Measurements from ENCODE around the gene GPR31.

GPR31 gene

DNA sequence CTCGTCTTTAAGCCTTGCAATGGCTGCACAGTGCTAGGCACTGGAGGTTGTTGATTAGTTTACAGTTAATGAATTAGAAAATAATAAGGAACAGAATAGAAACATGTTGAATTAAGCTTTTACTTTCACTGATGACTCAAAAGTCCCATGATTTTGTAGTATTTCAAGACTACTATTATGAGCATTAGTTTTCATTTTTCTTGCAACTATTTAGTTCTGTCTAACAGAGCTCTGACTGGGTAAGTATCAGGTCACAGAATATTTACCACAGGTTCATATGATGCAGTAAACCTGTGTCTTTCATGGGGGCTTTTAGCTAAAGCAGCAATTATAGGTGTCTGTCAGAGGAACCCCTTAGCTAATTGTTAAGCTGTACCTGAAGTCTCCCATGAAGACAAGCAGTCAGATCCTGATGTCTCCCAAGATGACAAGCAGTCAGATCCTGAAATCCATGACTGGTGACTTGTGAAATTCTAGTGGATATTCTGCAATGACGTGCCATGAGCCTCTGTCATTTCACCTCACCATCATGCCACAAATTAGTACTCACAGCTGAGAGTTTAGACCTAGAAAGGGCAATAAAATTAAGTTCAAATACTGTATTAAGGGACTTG, 8.2 kb upstream of the GPR31 start:
- DNase-seq: no peak

- no peak for DNase-seq
Measured at GRCh38 chr6:167164261-167164660, 6.5 kb upstream of the GPR31 start.

DNA sequence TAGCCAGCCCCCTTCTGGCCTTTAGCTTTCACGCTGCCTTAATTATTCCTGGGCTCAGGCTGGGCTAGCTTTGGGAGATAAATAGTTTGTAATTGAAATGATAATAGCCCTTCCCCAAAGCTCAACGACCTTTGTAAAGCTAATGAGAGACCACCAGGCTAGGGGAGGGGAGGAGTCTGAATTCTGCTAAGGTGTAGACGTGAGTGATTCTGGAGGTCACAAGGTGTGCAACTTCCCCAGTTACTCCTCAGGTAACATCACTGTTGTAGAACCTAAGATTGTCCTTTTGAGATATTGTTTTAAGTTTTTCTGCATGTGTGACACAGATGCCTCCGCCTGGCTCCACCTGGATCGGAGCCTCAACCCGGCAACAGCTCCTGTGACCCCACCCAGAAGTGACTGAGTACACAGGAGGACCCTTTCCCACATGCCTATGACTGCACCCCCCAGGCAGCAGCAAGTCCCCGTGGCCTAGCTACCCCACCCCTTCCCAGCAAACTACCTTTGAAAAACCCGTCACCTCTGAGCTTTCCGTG, 5.8 kb upstream of the GPR31 start:
- DNase-seq: no peak

- no peak for DNase-seq
Measured at GRCh38 chr6:167162591-167162990, 4.8 kb upstream of the GPR31 start.

DNA sequence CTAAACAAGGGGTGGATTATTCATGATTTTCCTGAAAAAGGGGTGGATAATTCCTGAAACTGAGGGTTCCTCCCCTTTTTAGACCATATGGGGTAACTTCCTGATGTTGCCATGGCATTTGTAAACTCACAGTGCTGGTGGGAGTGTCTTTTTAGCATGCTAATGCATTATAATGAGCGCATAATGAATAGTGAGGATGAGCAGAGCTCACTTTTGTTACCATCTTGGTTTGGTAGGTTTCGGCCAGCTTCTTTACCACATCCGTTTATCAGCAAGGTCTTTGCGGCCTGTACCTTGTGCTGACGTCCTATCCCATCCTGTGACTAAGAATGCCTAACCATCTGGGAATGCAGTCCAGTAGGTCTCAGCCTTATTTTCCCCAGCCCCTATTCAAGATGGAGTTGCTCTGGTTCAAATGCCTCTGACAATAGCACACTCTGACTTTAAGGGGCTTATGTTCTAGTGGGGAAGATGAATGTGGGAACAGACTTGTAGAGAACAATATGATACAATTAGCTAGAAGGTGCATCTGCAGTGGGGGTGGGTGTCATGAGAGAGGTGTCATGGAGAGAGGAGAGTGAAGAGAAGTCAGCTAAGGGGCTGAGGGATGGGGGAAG, 4.2 kb upstream of the GPR31 start:
- DNase-seq: no peak

- no peak for DNase-seq
Measured at GRCh38 chr6:167157414-167157813, 366 bp downstream of the GPR31 start.

GRCh38 chr6:167154895-167155294, 2.9 kb downstream of the GPR31 start:
- no peak for DNase-seq

DNA sequence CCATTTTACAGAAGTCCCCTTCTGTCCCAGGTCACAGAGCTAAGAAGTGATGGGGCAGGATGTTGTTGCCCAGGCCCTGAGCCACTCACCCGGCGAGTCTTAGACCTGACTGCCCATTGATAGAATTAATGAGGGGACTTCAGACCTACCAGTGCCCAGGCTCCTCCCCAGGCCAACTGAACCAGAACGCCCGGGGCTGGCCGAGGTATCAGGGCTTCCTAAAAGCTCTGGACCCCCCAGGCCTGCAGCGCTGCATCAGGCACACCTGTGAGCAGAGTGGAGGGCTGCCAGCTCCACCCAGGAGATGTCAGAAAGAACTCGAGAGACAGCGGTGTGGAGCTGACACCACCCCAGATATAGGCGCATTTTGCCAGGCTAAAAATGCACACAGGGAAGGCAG, 3.5 kb downstream of the GPR31 start:
- no peak for DNase-seq

DNA sequence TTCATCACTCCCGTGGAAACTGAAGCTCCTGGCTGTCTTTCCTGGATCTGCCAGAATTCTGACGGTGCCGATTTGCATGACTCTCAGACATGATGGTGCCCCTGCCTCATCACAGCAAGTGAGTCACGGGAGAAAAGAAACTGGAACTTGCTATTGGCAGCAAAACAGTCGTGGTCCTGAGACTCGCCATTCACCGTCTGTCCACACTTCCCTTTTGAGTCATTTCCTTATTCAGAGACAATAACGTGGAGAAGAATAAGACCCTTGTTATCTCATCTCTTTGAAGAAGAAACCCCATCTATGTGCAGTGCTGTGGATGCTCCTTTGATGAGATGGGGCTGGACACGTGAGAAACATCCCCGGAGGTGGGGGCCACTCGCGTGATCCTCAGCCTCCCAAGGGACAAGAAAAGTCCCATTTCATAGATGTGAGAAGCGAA, 4.2 kb downstream of the GPR31 start:
- no peak for DNase-seq

- no peak for DNase-seq
Measured at GRCh38 chr6:167152862-167153261, 4.9 kb downstream of the GPR31 start.

- no peak for DNase-seq
Measured at GRCh38 chr6:167151648-167152047, 6.1 kb downstream of the GPR31 start.

DNA sequence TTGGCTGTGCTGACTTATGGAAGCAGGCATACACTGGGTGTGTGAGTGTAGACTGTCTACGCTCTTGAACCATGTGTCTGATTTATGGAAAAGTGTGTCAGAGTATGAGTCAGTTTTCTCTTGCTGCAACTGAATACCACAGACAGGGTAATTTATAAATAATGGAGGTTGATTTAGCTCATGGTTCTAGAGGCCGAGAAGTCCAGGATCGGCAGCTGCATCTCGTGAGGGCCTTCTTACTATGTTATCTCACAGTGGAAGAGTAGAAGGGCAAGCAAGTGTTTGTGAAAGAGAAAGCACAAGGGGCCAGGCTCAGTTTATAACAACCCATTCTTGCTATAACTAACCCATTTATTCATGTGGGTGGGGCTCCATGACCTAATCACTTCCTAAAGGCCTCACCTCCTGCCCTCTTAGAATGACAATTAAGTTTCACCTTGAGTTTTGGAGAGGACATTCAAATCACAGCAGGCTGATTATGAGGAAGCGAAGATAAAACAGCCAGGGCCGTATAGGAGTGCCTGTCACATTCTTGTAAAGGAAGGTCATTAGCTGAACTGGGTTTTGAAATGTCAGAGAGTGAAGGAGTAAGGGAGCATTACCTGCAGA, 6.7 kb downstream of the GPR31 start:
- DNase-seq: no peak

GRCh38 chr6:167148997-167149396, 8.8 kb downstream of the GPR31 start:
- DNase-seq: no peak

GRCh38 chr6:167148021-167148420, 9.8 kb downstream of the GPR31 start:
- no peak for DNase-seq

DNA sequence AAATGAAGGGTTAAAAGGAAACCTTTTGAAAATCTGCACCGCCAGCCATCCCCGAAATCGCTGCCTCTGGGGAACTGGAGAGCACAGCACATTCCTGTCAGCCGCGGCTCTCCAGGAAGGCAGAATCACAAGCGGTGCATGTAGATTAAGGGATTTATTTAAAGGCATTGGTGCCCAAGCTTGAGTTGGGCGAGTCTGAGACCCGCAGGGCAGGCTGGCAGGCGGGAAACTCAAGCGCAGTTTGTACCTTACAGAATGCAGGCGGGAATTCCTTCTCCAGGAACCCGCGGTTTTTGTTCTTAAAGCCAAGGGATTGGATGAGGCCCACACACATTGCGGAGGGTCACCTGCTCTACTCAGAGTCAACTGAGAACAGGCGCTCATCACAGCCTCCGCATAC, 10.8 kb downstream of the GPR31 start:
- no peak for DNase-seq

DNA sequence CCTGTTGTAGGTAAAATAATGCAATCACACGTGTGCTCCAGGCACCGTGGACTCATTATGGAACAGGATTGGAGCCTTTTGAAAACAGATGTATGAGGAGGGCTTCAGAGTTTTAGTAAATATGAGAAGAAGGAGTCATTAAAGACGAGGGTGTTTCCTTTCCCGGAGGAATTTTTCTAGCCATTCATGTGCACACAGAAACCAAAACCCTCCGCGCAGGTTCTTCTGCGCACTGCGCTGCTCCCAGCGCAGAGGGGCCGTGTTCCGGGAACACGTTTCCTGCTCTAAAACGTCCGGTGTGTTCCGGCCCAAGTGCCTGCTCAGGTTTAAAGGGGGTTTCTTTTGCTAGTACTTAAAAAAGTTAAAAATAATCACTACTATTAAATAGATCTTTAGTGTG, 11.6 kb downstream of the GPR31 start:
- DNase-seq: no peak

DNA sequence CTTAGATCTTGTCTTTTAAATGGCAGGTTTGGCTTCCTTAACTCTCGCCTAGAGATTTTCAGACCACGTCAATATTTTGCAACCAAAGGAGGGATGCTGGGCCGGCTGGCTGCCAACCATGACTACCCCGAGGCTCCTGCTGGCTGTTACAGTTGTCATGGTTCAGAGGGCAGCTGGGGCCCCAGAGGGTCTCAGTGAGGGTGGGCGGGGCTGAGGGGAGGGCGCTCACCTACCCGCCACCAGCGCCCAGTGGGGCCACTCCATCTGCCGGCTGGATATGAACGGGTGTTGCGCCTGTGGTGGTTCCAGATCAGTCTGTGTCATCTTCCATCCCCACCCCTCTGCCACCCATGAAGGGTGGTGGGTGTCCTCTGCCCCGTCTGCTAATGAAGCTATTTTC, 12.3 kb downstream of the GPR31 start:
- DNase-seq: no peak

DNA sequence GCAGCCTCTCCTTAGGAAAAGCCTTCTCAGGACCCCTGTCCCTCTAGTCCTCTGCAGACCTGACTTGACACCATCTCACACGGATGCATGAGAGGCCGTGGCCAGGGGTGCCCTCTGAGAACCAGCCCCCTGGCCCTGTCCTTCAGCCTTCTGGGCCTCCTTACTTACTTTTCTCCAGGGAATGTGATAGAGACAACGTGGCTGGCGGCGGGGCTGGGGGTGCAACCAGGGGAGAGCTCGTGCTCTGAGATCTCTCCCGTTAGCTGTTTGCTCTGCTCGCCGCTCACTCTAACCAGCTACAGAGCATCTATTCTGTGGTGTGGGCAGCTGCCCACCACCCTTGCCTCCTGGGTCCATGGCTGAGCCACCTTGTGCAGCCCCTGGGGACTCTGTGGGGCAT, 14.7 kb downstream of the GPR31 start:
- no peak for DNase-seq

GRCh38 chr6:167142433-167142761, 15.4 kb downstream of the GPR31 start:
- DNase-seq: no peak

- peak; percentile 77 for DNase-seq
Measured at GRCh38 chr6:167141667-167142432, 15.9 kb downstream of the GPR31 start.

GRCh38 chr6:167140589-167141474, 16.9 kb downstream of the GPR31 start:
- peak; percentile 40 for DNase-seq

DNA sequence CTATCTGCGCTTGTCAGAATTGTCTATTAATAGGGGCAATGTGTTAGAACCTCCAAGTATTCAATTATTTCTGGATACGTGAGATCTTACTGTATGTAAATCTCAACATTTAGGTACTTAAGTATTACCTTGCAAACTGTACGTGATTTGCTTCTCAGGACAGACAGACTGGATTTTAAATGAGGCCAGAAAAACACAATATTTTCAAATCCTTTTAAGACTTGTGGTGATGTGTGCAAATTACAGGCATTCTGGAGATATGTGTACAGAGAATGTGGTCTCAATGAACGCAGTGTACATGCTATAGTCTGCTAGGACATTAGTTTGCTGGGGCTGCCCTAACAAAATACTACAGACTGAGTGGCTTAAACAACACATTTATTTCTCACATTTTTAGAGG, 18.0 kb downstream of the GPR31 start:
- no peak for DNase-seq

GRCh38 chr6:167137881-167138280, 19.9 kb downstream of the GPR31 start:
- DNase-seq: peak; percentile 32

Data from activated CD8-positive, alpha-beta memory T cell treated with anti-CD3 and anti-CD28 coated beads for 24 hours (primary cell).